HepG2 (cell line): ENCODE data around the gene GPS1. TPM values are rescaled to one million over a fixed set of nuclear protein-coding genes. Genes with fewer than 3 reads are reported as not detected.

ENCODE experiments used
- CCDC6 ChIP-seq: sonication (generic); formaldehyde crosslinking; IDR thresholded peaks from 2 replicates; pipeline ENCODE4 v1.8.1; 2022; ENCODE audit warnings: mild to moderate bottlenecking, missing genetic modification reagents, moderate library complexity
- FIP1L1 ChIP-seq: fragments of 200-400 bp; formaldehyde crosslinking; IDR thresholded peaks from 2 replicates; pipeline ENCODE4 v1.6.1; 2018; ENCODE audit warnings: low read depth, mild to moderate bottlenecking, low read length, moderate library complexity, borderline replicate concordance; ENCODE audit not compliant: insufficient read depth
- FOXP1 ChIP-seq, 2 experiments: fragments of 450-650 bp in 1 of 2; IDR thresholded peaks; 2 replicates each; pipeline ENCODE4 v1.6.1; 2017 to 2018; ENCODE audit warnings: antibody characterized with exemption in 1 of 2
- KDM5A ChIP-seq: fragments of 200-600 bp; sonication (generic); IDR thresholded peaks from 2 replicates; pipeline ENCODE4 v1.7.0; 2018; ENCODE audit warnings: antibody characterized with exemption, mild to moderate bottlenecking, low read length, borderline replicate concordance
- MED13 ChIP-seq: sonication (generic); formaldehyde crosslinking; IDR thresholded peaks from 2 replicates; pipeline ENCODE4 v1.5.0; 2020; ENCODE audit warnings: missing genetic modification reagents
- NCOR1 ChIP-seq: fragments of 200-600 bp; sonication (generic); IDR thresholded peaks from 2 replicates; pipeline ENCODE4 v1.7.0; 2017; ENCODE audit warnings: antibody characterized with exemption, low read length, borderline replicate concordance
- PHF20 ChIP-seq: sonication (generic); formaldehyde crosslinking; IDR thresholded peaks from 2 replicates; pipeline ENCODE4 v1.5.0; 2020; ENCODE audit warnings: mild to moderate bottlenecking, missing genetic modification reagents
- TCF12 ChIP-seq, 2 experiments: fragments of 450-650 bp in 1 of 2; sonication (generic) in 1 of 2; formaldehyde crosslinking in 1 of 2; IDR thresholded peaks; 2 replicates each; pipeline versions ENCODE4 v1.6.1 to v1.8.0; 2017 to 2022; ENCODE audit warnings: antibody characterized with exemption in 1 of 2, mild to moderate bottlenecking in 1 of 2, missing genetic modification reagents in 1 of 2, moderate library complexity in 1 of 2
- ZNF460 ChIP-seq: sonication (generic); formaldehyde crosslinking; IDR thresholded peaks from 2 replicates; pipeline ENCODE4 v1.5.1; 2020; ENCODE audit warnings: missing genetic modification reagents, mild to moderate bottlenecking, borderline replicate concordance
- ZNF564 ChIP-seq: sonication (generic); formaldehyde crosslinking; IDR thresholded peaks from 2 replicates; pipeline ENCODE4 v1.8.1; 2023; ENCODE audit warnings: mild to moderate bottlenecking, missing genetic modification reagents
- ZNF660 ChIP-seq: sonication (generic); formaldehyde crosslinking; IDR thresholded peaks from 2 replicates; pipeline ENCODE4 v1.5.1; 2020; ENCODE audit warnings: mild to moderate bottlenecking, low read depth, missing genetic modification reagents, borderline replicate concordance
- ZNF737 ChIP-seq: sonication (generic); formaldehyde crosslinking; IDR thresholded peaks from 2 replicates; pipeline ENCODE4 v1.5.0; 2020; ENCODE audit warnings: missing genetic modification reagents, mild to moderate bottlenecking, borderline replicate concordance
- ZSCAN30 ChIP-seq: sonication (generic); formaldehyde crosslinking; IDR thresholded peaks from 2 replicates; pipeline ENCODE4 v1.5.0; 2020; ENCODE audit warnings: mild to moderate bottlenecking, missing genetic modification reagents
- polyA plus RNA-seq, 8 experiments: library from polyadenylated mRNA; depleted of rRNA in 3 of 8; stranded (reverse) in 7 of 8; unstranded in 1 of 8; fragments of >200 nt; fragmentation: Illumina TruSeq in 4 of 8; extraction: Trizol in 4 of 8; gene quantifications; 2 replicates each; pipeline versions ENCODE4 v1.2.1 to v1.2.3, GENCODE V29; 2011 to 2016; ENCODE audit warnings: low read depth in 4 of 8, missing spikeins in 1 of 8, mixed read lengths in 1 of 8; ENCODE audit not compliant: insufficient read depth in 1 of 8
- total RNA-seq, 5 experiments: library from RNA; depleted of rRNA; stranded (reverse); fragments of >200 nt; fragmentation: Illumina TruSeq; extraction: Trizol; gene quantifications; 2 replicates each; pipeline ENCODE4 v1.2.3, GENCODE V29; 2016; ENCODE audit warnings: low read depth in 1 of 5
- TF ChIP-seq, protein P1 (sequence below): IDR thresholded peaks from 2 replicates; pipeline ENCODE4 v1.6.1; 2016; ENCODE audit warnings: low read depth, missing genetic modification reagents, missing compliant biosample characterization
- TF ChIP-seq, protein P2 (sequence below): sonication (generic); formaldehyde crosslinking; IDR thresholded peaks from 2 replicates; pipeline ENCODE4 v1.8.1; 2022; ENCODE audit warnings: low read depth, mild to moderate bottlenecking, missing genetic modification reagents
- TF ChIP-seq, protein P3 (sequence below): sonication (generic); formaldehyde crosslinking; IDR thresholded peaks from 2 replicates; pipeline ENCODE4 v1.4.0; 2020; ENCODE audit warnings: missing genetic modification reagents, low read depth, mild to moderate bottlenecking, borderline replicate concordance

GPS1 gene
- total and polyA plus RNA-seq, 2 of the 13 experiments (the other 11 are each of a cell fraction or from before 2014, with no cell fraction given): 124 to 128 TPM

DNA sequence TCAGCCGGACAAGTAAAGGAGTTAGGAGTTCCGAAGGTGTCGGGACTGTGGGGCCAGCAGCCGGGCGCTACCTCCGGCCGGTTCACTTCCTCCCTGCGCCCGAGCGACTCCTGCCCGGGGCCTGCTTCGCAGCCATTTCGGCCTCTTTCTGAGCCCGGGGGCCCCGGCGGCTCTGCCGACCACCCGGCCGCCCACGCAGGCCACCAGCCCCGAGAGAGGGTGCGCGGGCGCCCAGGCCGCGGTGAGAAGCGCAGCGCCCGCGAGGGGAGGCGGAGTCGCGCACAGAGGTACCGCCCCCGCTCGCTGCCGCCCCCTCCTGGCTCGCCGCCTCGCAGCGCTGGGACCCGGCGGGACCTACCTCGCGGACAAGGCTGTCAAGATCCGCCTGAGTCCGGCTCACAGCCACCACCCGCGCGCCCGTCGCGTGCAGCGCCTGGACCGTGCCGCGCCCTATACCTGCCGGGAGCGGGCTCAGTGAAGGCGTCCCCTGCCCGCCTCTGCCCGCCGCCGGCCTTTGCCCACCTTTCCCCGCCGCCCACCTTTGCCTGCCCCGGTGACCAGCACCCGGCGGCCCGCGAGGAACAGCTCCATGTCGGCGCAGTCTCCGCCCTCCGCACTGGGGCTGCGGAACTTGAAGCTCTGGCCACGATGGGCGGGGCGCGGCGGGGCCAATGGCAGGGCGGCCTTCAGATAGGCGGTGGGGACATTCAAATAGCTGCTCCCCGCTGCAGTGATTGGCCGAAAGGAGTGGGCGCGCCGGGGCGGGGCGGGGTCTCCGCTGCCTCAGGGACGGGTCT is 14.4 kb upstream of the GPS1 start, which contains the start of gene DCXR (continued):
- peak; percentile 50; the same call in 1 of the 2 replicates for TF ChIP-seq NCOR1
- TF ChIP-seq ZNF660: 0 out of 2 replicates have a peak, but pooled peaks have one; percentile 19
- TF ChIP-seq ZNF460 (CRISPR knock-in tag): no peak
- peak; percentile 91 for TF ChIP-seq CCDC6
- peak; percentile 70; the same call in 1 of the 2 replicates for TF ChIP-seq KDM5A
- TF ChIP-seq TCF12 (IDR thresholded peaks at IDR 0.05): no peak
- TF ChIP-seq TCF12 (CRISPR knock-in tag; IDR thresholded peaks at IDR 0.05): peak; percentile 84; the same call in 1 of the 2 replicates
- TF ChIP-seq ZNF737 (CRISPR knock-in tag): no peak
- TF ChIP-seq ZNF564 (CRISPR knock-in tag): peak; percentile 44; the same call in 1 of the 2 replicates
- TF ChIP-seq MED13 (CRISPR knock-in tag): 0 out of 2 replicates have a peak, but pooled peaks have one; percentile 40
- TF ChIP-seq FIP1L1: 0 out of 2 replicates have a peak, but pooled peaks have one; percentile 25
- TF ChIP-seq, protein P1, sequence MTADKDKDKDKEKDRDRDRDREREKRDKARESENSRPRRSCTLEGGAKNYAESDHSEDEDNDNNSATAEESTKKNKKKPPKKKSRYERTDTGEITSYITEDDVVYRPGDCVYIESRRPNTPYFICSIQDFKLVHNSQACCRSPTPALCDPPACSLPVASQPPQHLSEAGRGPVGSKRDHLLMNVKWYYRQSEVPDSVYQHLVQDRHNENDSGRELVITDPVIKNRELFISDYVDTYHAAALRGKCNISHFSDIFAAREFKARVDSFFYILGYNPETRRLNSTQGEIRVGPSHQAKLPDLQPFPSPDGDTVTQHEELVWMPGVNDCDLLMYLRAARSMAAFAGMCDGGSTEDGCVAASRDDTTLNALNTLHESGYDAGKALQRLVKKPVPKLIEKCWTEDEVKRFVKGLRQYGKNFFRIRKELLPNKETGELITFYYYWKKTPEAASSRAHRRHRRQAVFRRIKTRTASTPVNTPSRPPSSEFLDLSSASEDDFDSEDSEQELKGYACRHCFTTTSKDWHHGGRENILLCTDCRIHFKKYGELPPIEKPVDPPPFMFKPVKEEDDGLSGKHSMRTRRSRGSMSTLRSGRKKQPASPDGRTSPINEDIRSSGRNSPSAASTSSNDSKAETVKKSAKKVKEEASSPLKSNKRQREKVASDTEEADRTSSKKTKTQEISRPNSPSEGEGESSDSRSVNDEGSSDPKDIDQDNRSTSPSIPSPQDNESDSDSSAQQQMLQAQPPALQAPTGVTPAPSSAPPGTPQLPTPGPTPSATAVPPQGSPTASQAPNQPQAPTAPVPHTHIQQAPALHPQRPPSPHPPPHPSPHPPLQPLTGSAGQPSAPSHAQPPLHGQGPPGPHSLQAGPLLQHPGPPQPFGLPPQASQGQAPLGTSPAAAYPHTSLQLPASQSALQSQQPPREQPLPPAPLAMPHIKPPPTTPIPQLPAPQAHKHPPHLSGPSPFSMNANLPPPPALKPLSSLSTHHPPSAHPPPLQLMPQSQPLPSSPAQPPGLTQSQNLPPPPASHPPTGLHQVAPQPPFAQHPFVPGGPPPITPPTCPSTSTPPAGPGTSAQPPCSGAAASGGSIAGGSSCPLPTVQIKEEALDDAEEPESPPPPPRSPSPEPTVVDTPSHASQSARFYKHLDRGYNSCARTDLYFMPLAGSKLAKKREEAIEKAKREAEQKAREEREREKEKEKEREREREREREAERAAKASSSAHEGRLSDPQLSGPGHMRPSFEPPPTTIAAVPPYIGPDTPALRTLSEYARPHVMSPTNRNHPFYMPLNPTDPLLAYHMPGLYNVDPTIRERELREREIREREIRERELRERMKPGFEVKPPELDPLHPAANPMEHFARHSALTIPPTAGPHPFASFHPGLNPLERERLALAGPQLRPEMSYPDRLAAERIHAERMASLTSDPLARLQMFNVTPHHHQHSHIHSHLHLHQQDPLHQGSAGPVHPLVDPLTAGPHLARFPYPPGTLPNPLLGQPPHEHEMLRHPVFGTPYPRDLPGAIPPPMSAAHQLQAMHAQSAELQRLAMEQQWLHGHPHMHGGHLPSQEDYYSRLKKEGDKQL: 0 out of 2 replicates have a peak, but pooled peaks have one; percentile 31
- TF ChIP-seq, protein P2, sequence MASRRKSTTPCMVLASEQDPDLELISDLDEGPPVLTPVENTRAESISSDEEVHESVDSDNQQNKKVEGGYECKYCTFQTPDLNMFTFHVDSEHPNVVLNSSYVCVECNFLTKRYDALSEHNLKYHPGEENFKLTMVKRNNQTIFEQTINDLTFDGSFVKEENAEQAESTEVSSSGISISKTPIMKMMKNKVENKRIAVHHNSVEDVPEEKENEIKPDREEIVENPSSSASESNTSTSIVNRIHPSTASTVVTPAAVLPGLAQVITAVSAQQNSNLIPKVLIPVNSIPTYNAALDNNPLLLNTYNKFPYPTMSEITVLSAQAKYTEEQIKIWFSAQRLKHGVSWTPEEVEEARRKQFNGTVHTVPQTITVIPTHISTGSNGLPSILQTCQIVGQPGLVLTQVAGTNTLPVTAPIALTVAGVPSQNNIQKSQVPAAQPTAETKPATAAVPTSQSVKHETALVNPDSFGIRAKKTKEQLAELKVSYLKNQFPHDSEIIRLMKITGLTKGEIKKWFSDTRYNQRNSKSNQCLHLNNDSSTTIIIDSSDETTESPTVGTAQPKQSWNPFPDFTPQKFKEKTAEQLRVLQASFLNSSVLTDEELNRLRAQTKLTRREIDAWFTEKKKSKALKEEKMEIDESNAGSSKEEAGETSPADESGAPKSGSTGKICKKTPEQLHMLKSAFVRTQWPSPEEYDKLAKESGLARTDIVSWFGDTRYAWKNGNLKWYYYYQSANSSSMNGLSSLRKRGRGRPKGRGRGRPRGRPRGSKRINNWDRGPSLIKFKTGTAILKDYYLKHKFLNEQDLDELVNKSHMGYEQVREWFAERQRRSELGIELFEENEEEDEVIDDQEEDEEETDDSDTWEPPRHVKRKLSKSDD (CRISPR knock-in tag): peak; percentile 75; the same call in 1 of the 2 replicates
- peak; percentile 75 for TF ChIP-seq PHF20
- no peak for TF ChIP-seq FOXP1 (IDR thresholded peaks at IDR 0.05)
- TF ChIP-seq FOXP1 (CRISPR knock-in tag; IDR thresholded peaks at IDR 0.05): peak; percentile 1; the same call in 1 of the 2 replicates
- TF ChIP-seq, protein P3, sequence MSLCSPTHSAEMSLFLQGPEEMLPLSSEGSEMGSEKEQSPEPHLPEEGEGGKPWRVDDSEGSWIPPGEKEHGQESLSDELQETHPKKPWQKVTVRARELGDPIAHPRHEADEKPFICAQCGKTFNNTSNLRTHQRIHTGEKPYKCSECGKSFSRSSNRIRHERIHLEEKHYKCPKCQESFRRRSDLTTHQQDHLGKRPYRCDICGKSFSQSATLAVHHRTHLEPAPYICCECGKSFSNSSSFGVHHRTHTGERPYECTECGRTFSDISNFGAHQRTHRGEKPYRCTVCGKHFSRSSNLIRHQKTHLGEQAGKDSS: peak; percentile 92; the same call in 1 of the 2 replicates
- 0 out of 2 replicates have a peak, but pooled peaks have one; percentile 57 for TF ChIP-seq ZSCAN30
